B cell (primary cell): ENCODE measurements around the gene PCDH9.
"Not testable (repeated sequence)": the region's sequence is repeated elsewhere in the genome, so short reads cannot be mapped to it uniquely, and the experiment has no call there.

Experiments used
- EZH2 ChIP-seq: IDR thresholded peaks from 2 replicates; pipeline ENCODE4 v1.6.1; 2012; ENCODE audit warnings: borderline replicate concordance, low read depth, mild to moderate bottlenecking, moderate library complexity, low read length; ENCODE audit not compliant: insufficient read depth, poor library complexity, severe bottlenecking
- TF ChIP-seq, protein P1 (sequence below): fragments of 200-600 bp; IDR thresholded peaks from one replicate; pipeline ENCODE4 v1.8.0; 2022; ENCODE audit warnings: antibody characterized with exemption, mild to moderate bottlenecking

DNA sequence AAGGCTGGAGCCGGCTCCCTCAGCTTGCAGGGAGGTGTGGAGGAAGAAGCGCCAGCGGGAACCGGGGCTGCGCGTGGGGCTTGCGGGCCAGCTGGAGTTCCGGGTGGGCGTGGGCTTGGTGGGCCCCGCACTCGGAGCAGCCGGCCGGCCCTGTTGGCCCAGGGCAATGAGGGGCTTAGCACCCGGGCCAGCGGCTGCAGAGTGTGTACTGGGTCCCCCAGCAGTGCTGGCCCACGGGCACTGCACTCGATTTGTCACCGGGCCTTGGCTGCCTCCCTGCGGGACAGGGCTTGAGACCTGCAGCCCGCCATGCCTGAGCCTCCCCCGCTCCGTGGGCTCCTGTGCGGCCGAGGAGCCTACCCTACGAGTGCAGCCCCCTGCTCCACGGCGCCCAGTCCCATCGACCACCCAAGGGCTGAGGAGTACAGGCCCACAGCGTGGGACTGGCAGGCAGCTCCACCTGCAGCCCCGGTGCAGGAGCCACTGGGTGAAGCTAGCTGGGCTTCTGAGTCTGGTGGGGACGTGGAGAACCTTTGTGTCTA lies 608.2 kb downstream of the PCDH9 start:
- TF ChIP-seq, protein P1, sequence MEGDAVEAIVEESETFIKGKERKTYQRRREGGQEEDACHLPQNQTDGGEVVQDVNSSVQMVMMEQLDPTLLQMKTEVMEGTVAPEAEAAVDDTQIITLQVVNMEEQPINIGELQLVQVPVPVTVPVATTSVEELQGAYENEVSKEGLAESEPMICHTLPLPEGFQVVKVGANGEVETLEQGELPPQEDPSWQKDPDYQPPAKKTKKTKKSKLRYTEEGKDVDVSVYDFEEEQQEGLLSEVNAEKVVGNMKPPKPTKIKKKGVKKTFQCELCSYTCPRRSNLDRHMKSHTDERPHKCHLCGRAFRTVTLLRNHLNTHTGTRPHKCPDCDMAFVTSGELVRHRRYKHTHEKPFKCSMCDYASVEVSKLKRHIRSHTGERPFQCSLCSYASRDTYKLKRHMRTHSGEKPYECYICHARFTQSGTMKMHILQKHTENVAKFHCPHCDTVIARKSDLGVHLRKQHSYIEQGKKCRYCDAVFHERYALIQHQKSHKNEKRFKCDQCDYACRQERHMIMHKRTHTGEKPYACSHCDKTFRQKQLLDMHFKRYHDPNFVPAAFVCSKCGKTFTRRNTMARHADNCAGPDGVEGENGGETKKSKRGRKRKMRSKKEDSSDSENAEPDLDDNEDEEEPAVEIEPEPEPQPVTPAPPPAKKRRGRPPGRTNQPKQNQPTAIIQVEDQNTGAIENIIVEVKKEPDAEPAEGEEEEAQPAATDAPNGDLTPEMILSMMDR = not testable (repeated sequence)
- TF ChIP-seq EZH2 = not testable (repeated sequence)
